ENCODE data around the gene TXK. TPM values are rescaled to one million over a fixed set of nuclear protein-coding genes. Genes with fewer than 3 reads are reported as not detected.

TXK gene
- total RNA-seq, 1 donor from 2014 or later, result 0.50 TPM

GRCh38 chr4:48127682-48128404 lies 6.2 kb downstream of the TXK start:
- peak overlapping the region; percentile 95 for H3K27ac Mint-ChIP-seq (ENCODE audit: unreplicated experiment)
- H3K36me3 Mint-ChIP-seq (ENCODE audit: low read depth, unreplicated experiment), result no peaks in the 10 kb centered on the region
- Histone ChIP-seq H3K9me3 (ENCODE audit: insufficient read depth, low read depth, low read length) (no peaks in the 10 kb centered on the region), H3K27ac (ENCODE audit: low read depth, low read length) (peak overlapping the region; percentile 21), H3K4me2 (ENCODE audit: low read length) (peak overlapping the region; percentile 77), H3K79me2 (ENCODE audit: insufficient read depth, low read length) (no peaks in the 10 kb centered on the region), H3K27me3 (ENCODE audit: insufficient read depth, low read length) (no peaks in the 10 kb centered on the region), H3K36me3 (ENCODE audit: insufficient read depth, low read length) (no peaks in the 10 kb centered on the region), H2AFZ (ENCODE audit: low read depth, low read length) (peak overlapping the region; percentile 37), H3K4me1 (ENCODE audit: insufficient read depth, low read length) (peaks cover 8% of the 10 kb centered on the region), H3K4me3 (ENCODE audit: insufficient read depth, low read depth, low read length) (peak overlapping the region; percentile 31), H4K20me1 (ENCODE audit: insufficient read depth, low read length) (no peaks in the 10 kb centered on the region), H3K9ac (ENCODE audit: low read length) (peak overlapping the region; percentile 20)
- peaks cover 3% of the 10 kb centered on the region for H3K9me3 Mint-ChIP-seq (ENCODE audit: unreplicated experiment)
- peaks cover 22% of the 10 kb centered on the region for H3K4me1 Mint-ChIP-seq (ENCODE audit: low read depth, unreplicated experiment)
- DNase-seq (ENCODE audit: low read depth) (peak; percentile 98), FAIRE-seq (peak; percentile 34)
- no peak for TF ChIP-seq EZH2 (IDR thresholded peaks at IDR 0.05; ENCODE audit: insufficient read depth, low read length)
- TF ChIP-seq CTCF (IDR thresholded peaks at IDR 0.05; ENCODE audit: insufficient read depth, low read depth, low read length), result peak; percentile 50
- peak overlapping the region; percentile 50 for H3K4me3 Mint-ChIP-seq (ENCODE audit: unreplicated experiment)
- peaks cover 4% of the 10 kb centered on the region for H3K27me3 Mint-ChIP-seq (ENCODE audit: low read depth, unreplicated experiment)

- Histone ChIP-seq H4K20me1 (ENCODE audit: insufficient read depth, low read length) (no peaks in the 10 kb centered on the region), H3K79me2 (ENCODE audit: insufficient read depth, low read length) (no peaks in the 10 kb centered on the region), H3K9ac (ENCODE audit: low read length) (no peak overlapping the region), H2AFZ (ENCODE audit: low read depth, low read length) (no peak overlapping the region), H3K4me1 (ENCODE audit: insufficient read depth, low read length) (peaks cover 8% of the 10 kb centered on the region), H3K27me3 (ENCODE audit: insufficient read depth, low read length) (no peaks in the 10 kb centered on the region), H3K4me2 (ENCODE audit: low read length) (peak overlapping the region; percentile 77), H3K27ac (ENCODE audit: low read depth, low read length) (peak overlapping the region; percentile 21), H3K4me3 (ENCODE audit: insufficient read depth, low read depth, low read length) (no peak overlapping the region), H3K36me3 (ENCODE audit: insufficient read depth, low read length) (no peaks in the 10 kb centered on the region), H3K9me3 (ENCODE audit: insufficient read depth, low read depth, low read length) (no peaks in the 10 kb centered on the region)
- peaks cover 4% of the 10 kb centered on the region for H3K27me3 Mint-ChIP-seq (ENCODE audit: low read depth, unreplicated experiment)
- FAIRE-seq, result no peak
- peaks cover 22% of the 10 kb centered on the region for H3K4me1 Mint-ChIP-seq (ENCODE audit: low read depth, unreplicated experiment)
- no peak for TF ChIP-seq EZH2 (IDR thresholded peaks at IDR 0.05; ENCODE audit: insufficient read depth, low read length)
- no peak for TF ChIP-seq CTCF (IDR thresholded peaks at IDR 0.05; ENCODE audit: insufficient read depth, low read depth, low read length)
- peak overlapping the region; percentile 37 for H3K4me3 Mint-ChIP-seq (ENCODE audit: unreplicated experiment)
- peak; percentile 2 for DNase-seq (ENCODE audit: low read depth)
- no peaks in the 10 kb centered on the region for H3K36me3 Mint-ChIP-seq (ENCODE audit: low read depth, unreplicated experiment)
- H3K27ac Mint-ChIP-seq (ENCODE audit: unreplicated experiment), result peak overlapping the region; percentile 95
- peaks cover 3% of the 10 kb centered on the region for H3K9me3 Mint-ChIP-seq (ENCODE audit: unreplicated experiment)
Measured at GRCh38 chr4:48127231-48127630, 6.8 kb downstream of the TXK start.

GRCh38 chr4:48126621-48127020 lies 7.4 kb downstream of the TXK start:
- TF ChIP-seq CTCF (IDR thresholded peaks at IDR 0.05; ENCODE audit: insufficient read depth, low read depth, low read length) (no peak), EZH2 (IDR thresholded peaks at IDR 0.05; ENCODE audit: insufficient read depth, low read length) (no peak)
- no peak overlapping the region for H3K4me3 Mint-ChIP-seq (ENCODE audit: unreplicated experiment)
- peaks cover 3% of the 10 kb centered on the region for H3K9me3 Mint-ChIP-seq (ENCODE audit: unreplicated experiment)
- Histone ChIP-seq H3K4me1 (ENCODE audit: insufficient read depth, low read length) (peaks cover 8% of the 10 kb centered on the region), H3K4me3 (ENCODE audit: insufficient read depth, low read depth, low read length) (no peak overlapping the region), H3K79me2 (ENCODE audit: insufficient read depth, low read length) (no peaks in the 10 kb centered on the region), H4K20me1 (ENCODE audit: insufficient read depth, low read length) (no peaks in the 10 kb centered on the region), H3K36me3 (ENCODE audit: insufficient read depth, low read length) (no peaks in the 10 kb centered on the region), H2AFZ (ENCODE audit: low read depth, low read length) (no peak overlapping the region), H3K9ac (ENCODE audit: low read length) (no peak overlapping the region), H3K27ac (ENCODE audit: low read depth, low read length) (no peak overlapping the region), H3K9me3 (ENCODE audit: insufficient read depth, low read depth, low read length) (no peaks in the 10 kb centered on the region), H3K27me3 (ENCODE audit: insufficient read depth, low read length) (no peaks in the 10 kb centered on the region), H3K4me2 (ENCODE audit: low read length) (no peak overlapping the region)
- H3K4me1 Mint-ChIP-seq (ENCODE audit: low read depth, unreplicated experiment), result peaks cover 22% of the 10 kb centered on the region
- FAIRE-seq, result no peak
- no peak for DNase-seq (ENCODE audit: low read depth)
- peaks cover 4% of the 10 kb centered on the region for H3K27me3 Mint-ChIP-seq (ENCODE audit: low read depth, unreplicated experiment)
- H3K27ac Mint-ChIP-seq (ENCODE audit: unreplicated experiment), result no peak overlapping the region
- no peaks in the 10 kb centered on the region for H3K36me3 Mint-ChIP-seq (ENCODE audit: low read depth, unreplicated experiment)

All from astrocyte (in vitro differentiated cells and primary cell).